Measurements from ENCODE around the gene COL6A3. TPM values are rescaled to one million over a fixed set of nuclear protein-coding genes. Genes with fewer than 3 reads are reported as not detected.

The COL6A3 gene
- total RNA-seq, 1 experiment from 2014 or later, result 45.0 TPM

DNA sequence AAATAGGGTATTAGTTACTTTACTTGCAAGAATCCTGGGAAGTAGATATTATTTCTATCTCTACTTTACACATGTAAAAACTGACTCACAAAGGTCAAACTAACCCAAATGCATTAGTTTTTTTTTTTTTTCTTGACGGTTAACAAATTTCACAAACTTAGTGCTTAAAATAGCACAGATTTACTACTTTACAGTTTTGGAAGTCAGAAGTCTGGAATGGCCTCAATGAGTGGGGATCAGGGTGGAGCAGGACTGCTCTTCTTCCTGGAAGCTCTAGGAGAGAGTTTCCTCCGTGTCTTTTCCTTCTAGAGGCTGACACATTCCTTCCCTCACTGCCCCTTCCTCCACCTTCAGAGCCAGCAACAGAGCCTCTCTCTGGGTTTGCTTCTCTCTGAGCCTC lies 117.2 kb downstream of the COL6A3 start:
- Histone ChIP-seq H3K9ac (ENCODE audit: low read length) (no peak overlapping the region), H3F3A (ENCODE audit: low read length, unreplicated experiment) (no peaks in the 10 kb centered on the region), H3K4me3 (ENCODE audit: low read length) (no peak overlapping the region), H3K27me3 (ENCODE audit: low read length) (no peaks in the 10 kb centered on the region), H4K20me1 (ENCODE audit: low read length) (no peaks in the 10 kb centered on the region), H3K4me1 (ENCODE audit: insufficient read depth, low read length) (peaks cover 29% of the 10 kb centered on the region), H2AFZ (ENCODE audit: low read length) (no peak overlapping the region), H3K4me2 (ENCODE audit: low read length) (no peak overlapping the region), H3K9me2 (replicated peaks; ENCODE audit: low read length) (no peaks in the 10 kb centered on the region), H3K27ac (ENCODE audit: low read length) (no peak overlapping the region), H3K36me3 (ENCODE audit: low read depth, low read length) (no peaks in the 10 kb centered on the region), H3K79me2 (ENCODE audit: low read length) (no peaks in the 10 kb centered on the region), H3K9me3 (ENCODE audit: low read length) (no peaks in the 10 kb centered on the region)
- intact Hi-C loops (cut with micrococcal nuclease), result loop anchor here (10.0 kb wide), 1 partner anchor 122 kb away; no protein-coding TSS in a partner anchor
- POLR2A ChIA-PET (ENCODE audit: unreplicated experiment), result no interaction called here
- TF ChIP-seq EZH2 (IDR thresholded peaks at IDR 0.05; ENCODE audit: low read length, unreplicated experiment), result no peak
- DNase-seq, result no peak
- ATAC-seq, result no peak
- BruUV-seq (replicated peaks), result no TSS peak
- CTCF ChIA-PET, result no interaction called here

DNA sequence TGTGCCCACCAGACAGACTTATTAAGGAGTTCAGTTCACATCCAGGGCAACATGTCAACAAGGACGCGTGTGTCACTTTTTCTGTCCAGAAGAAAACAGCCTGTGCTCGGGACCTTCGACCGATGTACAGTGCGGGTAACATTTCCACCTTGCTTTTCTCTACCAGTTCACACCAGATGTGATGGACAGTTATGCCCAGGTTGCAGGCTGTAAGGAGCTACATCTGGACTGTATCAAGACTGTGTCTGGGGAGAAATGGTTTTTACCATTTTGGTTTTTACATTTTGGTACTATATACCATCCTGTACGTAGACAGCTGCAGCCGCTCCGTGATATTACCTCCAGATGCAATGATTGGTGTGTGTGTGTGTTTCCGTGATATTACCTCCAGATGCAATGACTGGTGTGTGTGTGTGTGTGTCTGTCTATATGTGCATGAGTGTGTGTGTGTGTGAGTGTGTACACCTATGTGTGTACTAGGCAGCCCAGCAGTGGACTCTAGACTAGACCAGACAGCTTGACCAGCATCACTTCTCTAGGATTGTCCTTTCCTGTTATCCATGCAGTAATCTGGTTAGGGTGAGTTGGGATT lies 118.0 kb downstream of the COL6A3 start:
- ATAC-seq, result no peak
- CTCF ChIA-PET, result no interaction called here
- no TSS peak for BruUV-seq (replicated peaks)

DNA sequence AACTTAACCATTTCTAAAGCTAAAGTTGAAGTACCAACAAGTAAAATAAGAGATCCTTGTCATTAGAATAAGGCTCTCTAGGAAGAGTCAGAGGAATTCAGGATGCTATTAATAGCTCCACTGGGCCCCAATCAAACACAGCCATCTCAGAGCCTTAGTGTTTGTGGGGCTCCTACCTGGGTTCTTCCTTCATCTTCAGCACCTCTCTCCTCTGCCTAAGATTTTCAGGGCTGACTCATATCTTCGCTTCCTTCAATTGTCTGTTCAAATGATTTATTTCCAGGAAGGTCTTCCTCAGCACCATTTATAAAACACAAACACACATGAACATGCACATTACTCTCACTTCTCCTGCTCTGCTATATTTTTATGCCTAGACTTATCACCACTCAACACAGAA lies 119.5 kb downstream of the COL6A3 start:
- H3K36me3 ChIP-seq (ENCODE audit: low read depth, low read length), result no peaks in the 10 kb centered on the region
- H3K79me2 ChIP-seq (ENCODE audit: low read length), result no peaks in the 10 kb centered on the region
- no peaks in the 10 kb centered on the region for H3K27me3 ChIP-seq (ENCODE audit: low read length)
- ATAC-seq (no peak), DNase-seq (peak; percentile 7)
- TF ChIP-seq EZH2 (IDR thresholded peaks at IDR 0.05; ENCODE audit: low read length, unreplicated experiment), result no peak
- TF ChIP-seq EZH2phosphoT487 (IDR thresholded peaks at IDR 0.05; ENCODE audit: borderline replicate concordance, low read length), result no peak
- TF ChIP-seq, protein P1, sequence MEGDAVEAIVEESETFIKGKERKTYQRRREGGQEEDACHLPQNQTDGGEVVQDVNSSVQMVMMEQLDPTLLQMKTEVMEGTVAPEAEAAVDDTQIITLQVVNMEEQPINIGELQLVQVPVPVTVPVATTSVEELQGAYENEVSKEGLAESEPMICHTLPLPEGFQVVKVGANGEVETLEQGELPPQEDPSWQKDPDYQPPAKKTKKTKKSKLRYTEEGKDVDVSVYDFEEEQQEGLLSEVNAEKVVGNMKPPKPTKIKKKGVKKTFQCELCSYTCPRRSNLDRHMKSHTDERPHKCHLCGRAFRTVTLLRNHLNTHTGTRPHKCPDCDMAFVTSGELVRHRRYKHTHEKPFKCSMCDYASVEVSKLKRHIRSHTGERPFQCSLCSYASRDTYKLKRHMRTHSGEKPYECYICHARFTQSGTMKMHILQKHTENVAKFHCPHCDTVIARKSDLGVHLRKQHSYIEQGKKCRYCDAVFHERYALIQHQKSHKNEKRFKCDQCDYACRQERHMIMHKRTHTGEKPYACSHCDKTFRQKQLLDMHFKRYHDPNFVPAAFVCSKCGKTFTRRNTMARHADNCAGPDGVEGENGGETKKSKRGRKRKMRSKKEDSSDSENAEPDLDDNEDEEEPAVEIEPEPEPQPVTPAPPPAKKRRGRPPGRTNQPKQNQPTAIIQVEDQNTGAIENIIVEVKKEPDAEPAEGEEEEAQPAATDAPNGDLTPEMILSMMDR (conservative IDR thresholded peaks at IDR 0.05; ENCODE audit: low read depth, low read length), result no peak
- H3K4me1 ChIP-seq (ENCODE audit: insufficient read depth, low read length), result peaks cover 34% of the 10 kb centered on the region
- no TSS peak for BruUV-seq (replicated peaks)
- no peaks in the 10 kb centered on the region for H4K20me1 ChIP-seq (ENCODE audit: low read length)
- no peak overlapping the region for H3K4me3 ChIP-seq (ENCODE audit: low read length)
- no peaks in the 10 kb centered on the region for H3F3A ChIP-seq (ENCODE audit: low read length, unreplicated experiment)
- POLR2A ChIA-PET (ENCODE audit: unreplicated experiment), result no interaction called here
- intact Hi-C loops (cut with micrococcal nuclease), result loop anchor here (10.0 kb wide), 1 partner anchor 120 kb away; no protein-coding TSS in a partner anchor
- CTCF ChIA-PET, result no interaction called here
- no peak overlapping the region for H2AFZ ChIP-seq (ENCODE audit: low read length)
- no peaks in the 10 kb centered on the region for H3K9me2 ChIP-seq (replicated peaks; ENCODE audit: low read length)
- H3K9me3 ChIP-seq (ENCODE audit: low read length), result no peaks in the 10 kb centered on the region
- H3K9ac ChIP-seq (ENCODE audit: low read length), result no peak overlapping the region
- H3K27ac ChIP-seq (ENCODE audit: low read length), result no peak overlapping the region
- H3K4me2 ChIP-seq (ENCODE audit: low read length), result no peak overlapping the region

More for the DNA sequence above, 118.0 kb downstream of the COL6A3 start:
- Histone ChIP-seq H3K9me2 (replicated peaks; ENCODE audit: low read length) (no peaks in the 10 kb centered on the region), H3K79me2 (ENCODE audit: low read length) (no peaks in the 10 kb centered on the region), H2AFZ (ENCODE audit: low read length) (no peak overlapping the region), H3K27ac (ENCODE audit: low read length) (no peak overlapping the region), H3K27me3 (ENCODE audit: low read length) (no peaks in the 10 kb centered on the region), H3K9ac (ENCODE audit: low read length) (no peak overlapping the region), H3K9me3 (ENCODE audit: low read length) (no peaks in the 10 kb centered on the region), H3K4me3 (ENCODE audit: low read length) (no peak overlapping the region), H3F3A (ENCODE audit: low read length, unreplicated experiment) (no peaks in the 10 kb centered on the region), H3K4me1 (ENCODE audit: insufficient read depth, low read length) (peaks cover 35% of the 10 kb centered on the region), H3K36me3 (ENCODE audit: low read depth, low read length) (no peaks in the 10 kb centered on the region), H3K4me2 (ENCODE audit: low read length) (no peak overlapping the region), H4K20me1 (ENCODE audit: low read length) (no peaks in the 10 kb centered on the region)
- POLR2A ChIA-PET (ENCODE audit: unreplicated experiment), result no interaction called here
- DNase-seq, result no peak
- intact Hi-C loops (cut with micrococcal nuclease), result loop anchor here (10.0 kb wide), 1 partner anchor 121 kb away; no protein-coding TSS in a partner anchor
- TF ChIP-seq, protein P1 (conservative IDR thresholded peaks at IDR 0.05; ENCODE audit: low read depth, low read length), result no peak
- no peak for TF ChIP-seq EZH2 (IDR thresholded peaks at IDR 0.05; ENCODE audit: low read length, unreplicated experiment)
- TF ChIP-seq EZH2phosphoT487 (IDR thresholded peaks at IDR 0.05; ENCODE audit: borderline replicate concordance, low read length), result no peak

Data from PC-3 (cell line).